Glutamatergic neuron (in vitro differentiated cells): ENCODE measurements around the gene MCEMP1. TPM values are rescaled to one million over a fixed set of nuclear protein-coding genes. Genes with fewer than 3 reads are reported as not detected.

Source experiments
- DNase-seq: peaks from one replicate; pipeline ENCODE4 v3.0.0; 2022
- H3K27ac Mint-ChIP-seq: one replicate; pipeline ENCODE4 v1.8.0; 2020; ENCODE audit warnings: mild to moderate bottlenecking, mixed read lengths, inconsistent platforms; ENCODE audit not compliant: unreplicated experiment
- H3K27me3 Mint-ChIP-seq: one replicate; pipeline ENCODE4 v1.8.0; 2020; ENCODE audit warnings: mild to moderate bottlenecking, moderate library complexity, mixed read lengths, inconsistent platforms; ENCODE audit not compliant: unreplicated experiment
- H3K36me3 Mint-ChIP-seq: one replicate; pipeline ENCODE4 v1.8.0; 2020; ENCODE audit warnings: mild to moderate bottlenecking, mixed read lengths, inconsistent platforms; ENCODE audit not compliant: unreplicated experiment
- H3K4me1 Mint-ChIP-seq: one replicate; pipeline ENCODE4 v1.8.0; 2020; ENCODE audit warnings: mild to moderate bottlenecking, low read depth, mixed read lengths, inconsistent platforms; ENCODE audit not compliant: unreplicated experiment
- H3K4me3 Mint-ChIP-seq: one replicate; pipeline ENCODE4 v1.8.0; 2020; ENCODE audit warnings: mild to moderate bottlenecking, mixed read lengths, inconsistent platforms; ENCODE audit not compliant: unreplicated experiment
- H3K9me3 Mint-ChIP-seq: one replicate; pipeline ENCODE4 v1.8.0; 2020; ENCODE audit warnings: mild to moderate bottlenecking, moderate library complexity, mixed read lengths, inconsistent platforms; ENCODE audit not compliant: unreplicated experiment
- total RNA-seq: library from RNA; stranded (reverse); fragmentation: NEBNext Ultra II Directional; extraction: Animal tissue kit (Norgen Biotek cat#: 25700); gene quantifications from one replicate; pipeline ENCODE4 v1.2.1, GENCODE V29; 2021; ENCODE audit not compliant: unreplicated experiment
- TF ChIP-seq, protein P1 (sequence below): fragments of 200-600 bp; sonication (generic); IDR thresholded peaks from one replicate; pipeline ENCODE4 v1.5.0; 2021; ENCODE audit not compliant: partially characterized antibody, unreplicated experiment

MCEMP1 gene
- total RNA-seq, 1 donor from 2014 or later = not detected

- H3K27ac Mint-ChIP-seq = no peak overlapping the region
- H3K4me3 Mint-ChIP-seq = no peak overlapping the region
- no peak for DNase-seq
- no peaks in the 10 kb centered on the region for H3K36me3 Mint-ChIP-seq
- peaks cover 2% of the 10 kb centered on the region for H3K4me1 Mint-ChIP-seq
- TF ChIP-seq, protein P1, sequence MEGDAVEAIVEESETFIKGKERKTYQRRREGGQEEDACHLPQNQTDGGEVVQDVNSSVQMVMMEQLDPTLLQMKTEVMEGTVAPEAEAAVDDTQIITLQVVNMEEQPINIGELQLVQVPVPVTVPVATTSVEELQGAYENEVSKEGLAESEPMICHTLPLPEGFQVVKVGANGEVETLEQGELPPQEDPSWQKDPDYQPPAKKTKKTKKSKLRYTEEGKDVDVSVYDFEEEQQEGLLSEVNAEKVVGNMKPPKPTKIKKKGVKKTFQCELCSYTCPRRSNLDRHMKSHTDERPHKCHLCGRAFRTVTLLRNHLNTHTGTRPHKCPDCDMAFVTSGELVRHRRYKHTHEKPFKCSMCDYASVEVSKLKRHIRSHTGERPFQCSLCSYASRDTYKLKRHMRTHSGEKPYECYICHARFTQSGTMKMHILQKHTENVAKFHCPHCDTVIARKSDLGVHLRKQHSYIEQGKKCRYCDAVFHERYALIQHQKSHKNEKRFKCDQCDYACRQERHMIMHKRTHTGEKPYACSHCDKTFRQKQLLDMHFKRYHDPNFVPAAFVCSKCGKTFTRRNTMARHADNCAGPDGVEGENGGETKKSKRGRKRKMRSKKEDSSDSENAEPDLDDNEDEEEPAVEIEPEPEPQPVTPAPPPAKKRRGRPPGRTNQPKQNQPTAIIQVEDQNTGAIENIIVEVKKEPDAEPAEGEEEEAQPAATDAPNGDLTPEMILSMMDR = no peak
- H3K27me3 Mint-ChIP-seq = no peaks in the 10 kb centered on the region
- no peaks in the 10 kb centered on the region for H3K9me3 Mint-ChIP-seq
These were observed 15.7 kb downstream of the MCEMP1 start for GRCh38 chr19:7692417-7693088.

DNA sequence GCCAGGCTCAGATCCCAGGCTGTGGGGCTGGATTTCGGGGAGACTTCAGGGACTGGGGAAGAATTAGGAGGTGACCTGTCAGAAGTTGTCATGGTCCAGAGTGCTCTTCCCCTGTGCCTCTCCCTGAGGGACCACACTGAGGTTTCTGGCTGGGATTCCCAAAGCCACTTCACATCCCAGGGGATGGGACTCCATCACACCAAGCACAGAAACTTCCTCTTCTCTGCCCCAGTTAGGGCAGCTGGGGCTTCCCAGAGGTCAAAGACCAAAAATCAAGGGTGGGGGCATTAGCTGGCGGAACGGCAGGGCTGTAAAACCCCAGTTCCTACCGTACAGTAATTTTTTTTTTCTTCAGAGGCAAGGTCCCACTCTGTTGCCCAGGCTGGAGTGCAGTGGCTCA, 17.6 kb downstream of the MCEMP1 start:
- peaks cover 1% of the 10 kb centered on the region for H3K27me3 Mint-ChIP-seq
- DNase-seq = no peak
- H3K4me3 Mint-ChIP-seq = no peak overlapping the region
- no peaks in the 10 kb centered on the region for H3K36me3 Mint-ChIP-seq
- peaks cover 2% of the 10 kb centered on the region for H3K4me1 Mint-ChIP-seq
- H3K27ac Mint-ChIP-seq = no peak overlapping the region
- TF ChIP-seq, protein P1 = no peak
- no peaks in the 10 kb centered on the region for H3K9me3 Mint-ChIP-seq

DNA sequence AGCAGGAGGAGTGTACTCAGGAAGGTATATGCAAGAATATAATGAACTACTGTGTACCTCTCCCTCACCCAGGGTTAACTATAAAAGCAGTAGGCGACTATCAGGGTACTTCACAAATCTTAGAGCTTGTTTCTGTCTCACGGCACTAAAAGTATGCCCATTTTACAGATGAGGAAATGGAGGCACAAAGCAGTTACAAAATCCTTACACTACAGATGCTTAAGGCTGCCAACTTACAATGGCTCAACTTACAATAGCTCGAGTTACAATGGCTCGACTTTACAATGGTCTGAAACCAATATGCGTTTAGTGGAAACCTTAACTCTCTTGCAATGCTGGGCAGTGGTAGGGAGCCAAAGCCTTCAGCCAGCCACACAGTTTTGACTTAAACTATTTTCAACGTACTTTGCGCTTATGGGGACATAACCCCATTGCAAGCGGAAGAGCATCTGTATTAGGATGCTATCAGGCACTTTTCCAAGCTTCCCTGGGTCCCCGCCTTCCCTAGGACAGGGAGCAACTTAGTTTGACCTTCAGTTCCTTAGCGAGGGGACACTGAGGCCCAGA, 20.9 kb downstream of the MCEMP1 start:
- peaks cover 3% of the 10 kb centered on the region for H3K27me3 Mint-ChIP-seq
- no peak overlapping the region for H3K4me3 Mint-ChIP-seq
- no peaks in the 10 kb centered on the region for H3K9me3 Mint-ChIP-seq
- TF ChIP-seq, protein P1 = no peak
- no peak for DNase-seq
- no peak overlapping the region for H3K27ac Mint-ChIP-seq
- H3K4me1 Mint-ChIP-seq = peaks cover 2% of the 10 kb centered on the region
- H3K36me3 Mint-ChIP-seq = no peaks in the 10 kb centered on the region

- Mint-ChIP-seq H3K27me3 (peaks cover 6% of the 10 kb centered on the region), H3K27ac (no peak overlapping the region), H3K4me3 (no peak overlapping the region), H3K36me3 (no peaks in the 10 kb centered on the region), H3K4me1 (peaks cover 2% of the 10 kb centered on the region), H3K9me3 (no peaks in the 10 kb centered on the region)
- TF ChIP-seq, protein P1 = no peak
- DNase-seq = no peak
These were observed 21.7 kb downstream of the MCEMP1 start for GRCh38 chr19:7698583-7698982.

- Mint-ChIP-seq H3K4me1 (peaks cover 2% of the 10 kb centered on the region), H3K9me3 (no peaks in the 10 kb centered on the region), H3K4me3 (no peak overlapping the region), H3K27me3 (peaks cover 6% of the 10 kb centered on the region), H3K36me3 (no peaks in the 10 kb centered on the region), H3K27ac (no peak overlapping the region)
- DNase-seq = no peak
- TF ChIP-seq, protein P1 = no peak
These were observed 22.1 kb downstream of the MCEMP1 start for GRCh38 chr19:7699003-7699402.
